ENCODE measurements around the gene MGST2. TPM values are rescaled to one million over a fixed set of nuclear protein-coding genes. Genes with fewer than 3 reads are reported as not detected.

Gene MGST2
- total and polyA plus RNA-seq, 9 donors: 42.5 to 58.4 (median 45.6) TPM

DNA sequence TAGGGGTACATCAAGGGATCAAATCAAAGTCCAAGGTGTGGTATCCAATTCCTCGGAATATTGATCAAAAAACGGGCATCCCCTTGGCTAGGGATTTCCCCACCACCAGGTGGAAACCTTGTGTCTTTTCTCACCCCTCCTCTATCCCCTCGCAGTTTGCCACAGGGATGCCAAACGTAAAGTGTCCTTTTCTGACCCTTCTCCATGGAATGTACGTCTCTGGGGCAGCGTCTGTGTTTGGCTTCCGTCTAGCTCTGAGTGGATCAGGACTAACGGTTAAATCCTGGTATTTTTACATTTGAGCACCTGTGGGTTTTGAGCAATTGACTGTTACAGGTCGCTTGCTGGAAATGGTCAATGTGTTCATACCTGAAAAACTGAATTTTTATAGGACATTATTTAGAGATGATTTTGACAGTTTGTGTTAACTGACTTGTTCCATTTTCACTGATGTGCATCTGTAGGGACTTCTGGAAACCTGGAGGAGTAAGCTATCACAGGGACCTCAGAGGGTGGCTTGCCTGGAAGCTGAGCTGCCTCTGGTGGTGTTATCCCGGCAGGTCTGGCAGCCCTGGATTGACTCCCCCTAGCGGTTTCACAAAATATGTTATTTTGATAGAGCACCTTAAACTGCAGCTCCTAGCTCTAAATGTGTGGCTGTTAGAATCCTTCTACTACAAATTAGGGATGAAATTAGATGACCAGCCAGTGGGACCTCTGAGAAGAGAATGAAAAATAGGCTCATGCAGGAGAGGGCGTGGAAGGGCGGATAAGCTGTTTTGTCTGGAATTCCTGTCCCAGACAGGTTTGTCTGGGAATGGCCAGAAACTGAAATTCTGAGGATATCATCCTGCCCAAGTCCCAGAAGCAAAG, 8.8 kb upstream of the MGST2 start:
- Histone ChIP-seq H3K27ac (ENCODE audit: low read length) (no peak overlapping the region), H3K4me1 (ENCODE audit: control insufficient read depth, insufficient read depth, low read length) (peaks cover 10% of the 10 kb centered on the region), H3K4me3 (ENCODE audit: low read length) (no peak overlapping the region), H3K36me3 (ENCODE audit: control insufficient read depth, insufficient read depth, low read length) (no peaks in the 10 kb centered on the region), H3K27me3 (ENCODE audit: control insufficient read depth, insufficient read depth, low read length) (no peaks in the 10 kb centered on the region), H3K9me3 (replicated peaks; ENCODE audit: control insufficient read depth, low read depth, low read length) (no peaks in the 10 kb centered on the region)
- DNase-seq: peak; percentile 78
- 25% methylated on average over 9 of the region's 13 CpGs for WGBS (ENCODE audit: insufficient coverage)

DNA sequence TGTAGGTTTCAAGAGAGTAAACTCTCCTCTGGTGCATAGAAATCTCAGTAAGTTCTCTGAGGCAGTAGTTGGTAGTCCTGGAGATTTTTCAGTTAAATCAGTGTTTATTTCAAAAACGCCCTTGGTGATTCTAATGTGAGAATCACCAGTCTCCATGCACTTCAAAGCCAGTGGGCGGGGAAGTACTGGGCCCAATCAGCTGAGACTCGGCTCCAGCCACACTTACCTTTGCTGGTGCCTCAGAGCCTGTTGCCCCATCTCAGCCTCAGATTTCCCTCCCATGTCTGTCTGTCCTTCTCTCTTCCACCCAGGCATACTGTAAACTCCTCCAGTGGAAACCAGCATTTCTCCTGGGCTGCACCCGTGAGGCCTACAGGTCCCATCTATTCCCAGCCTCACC, 7.4 kb upstream of the MGST2 start:
- 67% methylated on average over 4 of the region's 4 CpGs for WGBS (ENCODE audit: insufficient coverage)
- Histone ChIP-seq H3K36me3 (ENCODE audit: control insufficient read depth, insufficient read depth, low read length) (no peaks in the 10 kb centered on the region), H3K27me3 (ENCODE audit: control insufficient read depth, insufficient read depth, low read length) (no peaks in the 10 kb centered on the region), H3K27ac (ENCODE audit: low read length) (no peak overlapping the region), H3K4me3 (ENCODE audit: low read length) (no peak overlapping the region), H3K4me1 (ENCODE audit: control insufficient read depth, insufficient read depth, low read length) (peaks cover 10% of the 10 kb centered on the region), H3K9me3 (replicated peaks; ENCODE audit: control insufficient read depth, low read depth, low read length) (no peaks in the 10 kb centered on the region)
- DNase-seq: no peak

DNA sequence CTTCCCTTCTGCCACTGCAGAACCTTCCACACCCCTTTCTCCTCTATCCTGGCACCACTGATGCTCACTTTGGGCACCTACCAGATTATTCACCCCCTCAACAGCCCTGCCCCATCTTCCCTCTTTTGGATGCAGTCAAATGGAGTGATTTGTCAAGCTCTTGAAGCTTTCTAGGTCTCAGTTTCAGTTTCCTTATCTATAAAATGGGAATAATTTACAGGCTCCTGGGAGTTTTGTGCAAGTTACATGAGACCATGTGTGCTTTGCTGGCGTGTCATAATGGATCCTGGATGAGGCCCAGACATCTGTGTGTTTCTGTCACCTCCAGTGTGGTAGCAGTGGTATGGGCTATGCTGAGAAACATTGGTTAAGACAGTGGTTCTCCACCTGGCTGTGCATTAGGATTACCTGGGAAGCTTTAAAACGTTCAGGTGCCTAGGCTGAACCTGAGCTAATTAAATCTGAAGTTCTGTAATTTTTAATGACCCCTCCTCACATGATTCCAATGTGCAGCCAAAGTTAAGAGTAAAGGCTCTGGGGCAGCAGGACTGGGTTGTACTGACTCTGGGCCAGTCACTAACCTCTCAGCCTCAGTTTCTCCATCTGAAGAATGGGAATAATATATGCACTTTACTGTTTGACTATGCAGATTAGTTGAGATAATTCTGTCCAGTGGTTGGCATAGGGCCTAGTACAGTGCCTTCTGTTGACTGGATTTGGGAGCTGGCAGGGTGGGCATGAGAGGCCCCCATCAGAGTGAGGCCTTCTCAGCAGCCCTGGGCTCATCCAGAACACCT, 6.8 kb upstream of the MGST2 start:
- Histone ChIP-seq H3K36me3 (ENCODE audit: control insufficient read depth, insufficient read depth, low read length) (no peaks in the 10 kb centered on the region), H3K27ac (ENCODE audit: low read length) (no peak overlapping the region), H3K27me3 (ENCODE audit: control insufficient read depth, insufficient read depth, low read length) (no peaks in the 10 kb centered on the region), H3K4me3 (ENCODE audit: low read length) (no peak overlapping the region), H3K9me3 (replicated peaks; ENCODE audit: control insufficient read depth, low read depth, low read length) (no peaks in the 10 kb centered on the region), H3K4me1 (ENCODE audit: control insufficient read depth, insufficient read depth, low read length) (peaks cover 10% of the 10 kb centered on the region)
- 73% methylated on average over 1 of the region's 2 CpGs for WGBS (ENCODE audit: insufficient coverage)
- no peak for DNase-seq

DNA sequence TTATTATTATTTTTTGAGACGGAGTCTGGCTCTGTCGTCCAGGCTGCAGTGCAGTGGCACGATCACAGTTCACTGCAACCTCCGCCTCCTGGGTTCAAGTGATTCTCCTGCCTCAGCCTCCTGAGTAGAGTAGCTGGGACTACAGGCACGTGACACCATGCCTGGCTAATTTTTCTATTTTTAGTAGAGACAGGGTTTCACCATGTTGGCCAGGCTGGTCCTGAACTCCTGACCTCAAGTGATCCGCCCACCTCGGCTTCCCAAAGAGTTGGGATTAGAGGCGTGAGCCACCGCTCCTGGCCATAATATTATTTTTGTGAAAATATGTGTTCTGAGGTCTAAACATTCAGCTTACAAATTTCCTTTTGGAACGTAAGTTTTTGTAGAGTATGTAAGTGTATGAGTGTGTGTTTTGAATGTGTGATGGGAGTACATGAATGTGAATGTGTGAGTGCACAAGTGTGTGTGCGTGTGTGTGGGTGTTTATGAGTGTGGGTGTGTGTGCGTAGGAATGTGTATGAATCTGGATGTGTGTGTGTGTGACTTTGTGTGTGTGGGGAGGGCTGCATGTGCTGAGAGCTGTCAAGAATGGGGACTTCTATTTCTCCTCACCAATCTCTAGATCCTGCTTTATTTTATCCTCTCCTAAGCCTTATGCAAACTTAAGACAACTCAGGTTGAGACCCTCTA, 5.7 kb upstream of the MGST2 start:
- peaks cover 10% of the 10 kb centered on the region for H3K4me1 ChIP-seq (ENCODE audit: control insufficient read depth, insufficient read depth, low read length)
- H3K27me3 ChIP-seq (ENCODE audit: control insufficient read depth, insufficient read depth, low read length): no peaks in the 10 kb centered on the region
- H3K9me3 ChIP-seq (replicated peaks; ENCODE audit: control insufficient read depth, low read depth, low read length): no peaks in the 10 kb centered on the region
- H3K4me3 ChIP-seq (ENCODE audit: low read length): no peak overlapping the region
- H3K36me3 ChIP-seq (ENCODE audit: control insufficient read depth, insufficient read depth, low read length): no peaks in the 10 kb centered on the region
- WGBS (ENCODE audit: insufficient coverage): 80% methylated on average over 5 of the region's 12 CpGs
- H3K27ac ChIP-seq (ENCODE audit: low read length): no peak overlapping the region
- DNase-seq: no peak

DNA sequence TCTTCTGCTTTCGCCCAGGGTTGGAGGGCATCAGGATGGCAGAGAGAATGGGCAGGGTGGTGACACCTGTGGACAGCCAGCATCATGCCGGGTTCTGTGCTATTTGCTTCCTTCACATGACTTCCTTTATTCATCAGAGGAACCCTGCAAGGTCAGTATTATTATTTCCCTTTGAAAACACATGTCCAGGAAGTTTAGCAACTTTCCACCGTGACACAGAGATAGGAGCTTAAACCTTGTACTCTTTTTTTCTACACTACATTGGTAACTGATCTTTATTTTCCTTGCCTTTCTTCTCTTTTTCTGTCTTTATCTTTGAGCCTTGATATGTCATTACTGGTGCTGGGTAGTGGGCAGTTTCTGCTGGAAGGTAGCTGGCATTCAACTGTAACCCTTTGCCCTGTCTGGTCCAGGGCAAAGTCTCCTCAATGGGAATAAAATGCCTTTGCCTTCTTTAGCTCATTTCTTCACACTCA, 5.0 kb upstream of the MGST2 start:
- peaks cover 11% of the 10 kb centered on the region for H3K4me1 ChIP-seq (ENCODE audit: control insufficient read depth, insufficient read depth, low read length)
- peak overlapping the region; percentile 32 for H3K27ac ChIP-seq (ENCODE audit: low read length)
- 63% methylated on average over 3 of the region's 3 CpGs for WGBS (ENCODE audit: insufficient coverage)
- H3K27me3 ChIP-seq (ENCODE audit: control insufficient read depth, insufficient read depth, low read length): no peaks in the 10 kb centered on the region
- DNase-seq: peak; percentile 78
- no peak overlapping the region for H3K4me3 ChIP-seq (ENCODE audit: low read length)
- no peaks in the 10 kb centered on the region for H3K9me3 ChIP-seq (replicated peaks; ENCODE audit: control insufficient read depth, low read depth, low read length)
- no peaks in the 10 kb centered on the region for H3K36me3 ChIP-seq (ENCODE audit: control insufficient read depth, insufficient read depth, low read length)

DNA sequence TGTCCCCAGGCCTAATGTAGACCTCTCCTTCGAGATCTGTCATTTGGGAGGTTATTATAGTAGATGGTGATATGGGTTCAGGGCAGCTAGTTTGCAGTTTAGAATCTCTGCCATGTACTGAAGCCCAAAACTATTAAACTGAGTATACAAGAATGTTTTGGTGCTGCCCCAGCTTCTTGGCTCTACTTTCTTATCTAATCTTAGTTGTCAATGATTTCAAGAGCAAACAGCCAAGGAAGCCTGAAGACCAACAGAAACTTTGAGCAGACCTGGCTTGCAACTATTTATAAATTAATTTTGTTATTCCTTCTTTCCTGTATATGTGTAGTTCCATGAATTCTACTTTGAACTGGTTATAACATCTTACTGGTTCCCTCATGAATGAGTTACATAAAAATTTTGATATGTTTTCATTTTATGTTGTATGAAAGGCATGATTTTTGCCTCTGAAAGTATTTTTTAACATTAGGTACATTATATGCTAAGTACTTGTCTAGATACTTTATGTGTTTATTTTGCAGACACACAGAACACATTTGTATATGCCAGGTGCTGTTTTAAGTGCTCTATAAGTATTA, 2.0 kb upstream of the MGST2 start:
- Histone ChIP-seq H3K36me3 (ENCODE audit: control insufficient read depth, insufficient read depth, low read length) (no peaks in the 10 kb centered on the region), H3K4me1 (ENCODE audit: control insufficient read depth, insufficient read depth, low read length) (peaks cover 23% of the 10 kb centered on the region), H3K4me3 (ENCODE audit: low read length) (no peak overlapping the region), H3K27ac (ENCODE audit: low read length) (no peak overlapping the region), H3K27me3 (ENCODE audit: control insufficient read depth, insufficient read depth, low read length) (no peaks in the 10 kb centered on the region), H3K9me3 (replicated peaks; ENCODE audit: control insufficient read depth, low read depth, low read length) (no peaks in the 10 kb centered on the region)
- no peak for DNase-seq
- no CpG with 5 or more reads among the region's 1 CpG for WGBS (ENCODE audit: insufficient coverage)

DNA sequence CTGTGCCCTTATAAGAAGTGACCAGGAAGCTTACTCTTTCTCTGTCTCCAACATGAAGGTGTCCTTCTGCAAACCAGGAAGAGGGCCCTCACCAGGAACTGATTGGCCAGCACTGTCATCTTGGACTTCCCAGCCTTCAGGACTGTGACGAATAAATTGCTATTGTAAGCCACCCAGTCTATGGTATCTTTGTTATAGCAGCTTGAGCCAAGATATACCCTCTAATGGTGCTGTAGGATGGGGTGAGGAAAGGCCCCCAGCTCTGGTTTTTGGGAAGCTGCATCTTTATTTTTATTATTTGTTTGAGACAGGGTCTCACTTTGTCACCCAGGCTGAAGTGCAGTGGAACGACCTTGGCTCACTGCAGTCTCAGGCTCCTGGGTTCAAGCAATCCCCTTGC, 1.2 kb upstream of the MGST2 start:
- H3K36me3 ChIP-seq (ENCODE audit: control insufficient read depth, insufficient read depth, low read length): no peaks in the 10 kb centered on the region

DNA sequence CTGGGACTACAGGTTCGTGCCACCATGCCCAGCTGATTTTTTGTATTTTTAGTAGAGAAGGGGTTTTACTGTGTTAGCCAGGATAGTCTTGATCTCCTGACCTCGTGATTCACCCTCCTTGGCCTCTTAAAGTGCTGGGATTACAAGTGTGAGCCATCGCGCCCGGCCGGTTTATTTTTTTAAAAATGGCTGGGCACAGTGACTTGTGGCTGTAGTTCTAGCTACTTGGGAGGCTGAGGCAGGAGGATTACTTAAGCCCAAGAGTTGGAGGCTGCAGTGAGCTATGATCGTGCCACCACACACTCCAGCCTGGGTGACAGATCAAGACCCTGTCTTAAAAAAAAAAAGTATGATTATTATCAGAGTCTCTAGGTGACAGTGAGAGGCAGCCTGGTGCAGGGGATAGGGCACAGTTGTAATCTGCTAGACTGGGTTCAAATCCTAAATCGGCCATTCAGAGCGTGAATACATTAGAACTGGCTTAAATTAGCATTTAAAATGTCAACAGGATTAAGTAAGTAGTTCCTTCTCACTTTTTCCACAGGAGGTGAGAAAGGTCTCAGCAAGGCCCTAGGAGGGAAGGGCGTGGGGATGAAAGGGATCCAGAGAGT, 435 bp upstream of the MGST2 start:
- no peak for DNase-seq
- WGBS (ENCODE audit: insufficient coverage): 83% methylated on average over 7 of the region's 10 CpGs
- Histone ChIP-seq H3K9me3 (replicated peaks; ENCODE audit: control insufficient read depth, low read depth, low read length) (no peaks in the 10 kb centered on the region), H3K27me3 (ENCODE audit: control insufficient read depth, insufficient read depth, low read length) (no peaks in the 10 kb centered on the region), H3K27ac (ENCODE audit: low read length) (peak overlapping the region; percentile 97), H3K4me1 (ENCODE audit: control insufficient read depth, insufficient read depth, low read length) (peaks cover 21% of the 10 kb centered on the region), H3K4me3 (ENCODE audit: low read length) (peak overlapping the region; percentile 60), H3K36me3 (ENCODE audit: control insufficient read depth, insufficient read depth, low read length) (no peaks in the 10 kb centered on the region)

More for the DNA sequence above, 1.2 kb upstream of the MGST2 start:
- peaks cover 23% of the 10 kb centered on the region for H3K4me1 ChIP-seq (ENCODE audit: control insufficient read depth, insufficient read depth, low read length)
- H3K9me3 ChIP-seq (replicated peaks; ENCODE audit: control insufficient read depth, low read depth, low read length): no peaks in the 10 kb centered on the region
- WGBS (ENCODE audit: insufficient coverage): 100% methylated on average over 1 of the region's 2 CpGs
- H3K27ac ChIP-seq (ENCODE audit: low read length): no peak overlapping the region
- no peak overlapping the region for H3K4me3 ChIP-seq (ENCODE audit: low read length)
- DNase-seq: no peak
- no peaks in the 10 kb centered on the region for H3K27me3 ChIP-seq (ENCODE audit: control insufficient read depth, insufficient read depth, low read length)

DNA sequence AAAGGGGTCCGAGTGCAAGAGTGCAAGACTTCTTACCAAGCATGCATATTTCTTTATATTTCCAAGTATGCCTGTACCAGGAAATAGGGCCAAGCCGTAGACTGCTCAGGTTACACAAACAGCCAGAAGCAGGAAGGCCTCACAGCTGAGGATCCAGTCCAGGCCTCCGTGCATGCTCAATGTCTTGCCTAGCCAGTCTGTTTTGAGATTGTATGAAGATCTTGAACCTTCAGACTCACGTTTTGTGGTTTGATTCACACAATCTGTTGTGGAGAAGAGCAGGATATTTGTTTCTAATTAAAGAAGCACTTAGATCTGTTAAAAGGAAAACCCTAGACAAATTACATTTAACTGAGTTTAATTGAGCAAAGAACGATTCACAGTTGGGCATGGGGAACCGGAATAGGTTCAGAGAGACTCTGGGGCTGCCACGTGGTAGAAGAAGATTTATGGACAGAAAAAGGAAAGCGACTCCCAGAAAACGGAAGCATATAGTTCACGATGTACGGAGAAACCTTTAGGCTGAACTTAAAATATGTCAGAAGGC, 1.2 kb downstream of the MGST2 start:
- Histone ChIP-seq H3K4me1 (ENCODE audit: control insufficient read depth, insufficient read depth, low read length) (peaks cover 21% of the 10 kb centered on the region), H3K36me3 (ENCODE audit: control insufficient read depth, insufficient read depth, low read length) (peaks cover 4% of the 10 kb centered on the region), H3K4me3 (ENCODE audit: low read length) (peak overlapping the region; percentile 60), H3K27ac (ENCODE audit: low read length) (peak overlapping the region; percentile 97), H3K27me3 (ENCODE audit: control insufficient read depth, insufficient read depth, low read length) (no peaks in the 10 kb centered on the region), H3K9me3 (replicated peaks; ENCODE audit: control insufficient read depth, low read depth, low read length) (no peaks in the 10 kb centered on the region)
- DNase-seq: peak; percentile 89
- WGBS (ENCODE audit: insufficient coverage): 33% methylated on average over 7 of the region's 11 CpGs

Measured in muscle of leg (tissue), 11 donors.